Body of pancreas (tissue), 4 donors: ENCODE results near the gene PPHLN1. TPM values are rescaled to one million over a fixed set of nuclear protein-coding genes. Genes with fewer than 3 reads are reported as not detected.

ENCODE experiments used
- ATAC-seq: fragments of 150-250 bp; one replicate; pipeline ENCODE4 v1.9.1; 2016
- DNase-seq, 4 donors: peaks; one replicate each; pipeline ENCODE4 v3.0.0-alpha.2; 2019
- H3K27ac ChIP-seq, 4 donors: fragments of 200-600 bp; sonication (generic); 1 replicate in 3 of 4; 2 replicates in 1 of 4; pipeline versions ENCODE4 v1.5.1 to v1.6.1; 2016 to 2019; ENCODE audit warnings: mild to moderate bottlenecking in 1 of 4, mixed read lengths in 1 of 4, moderate library complexity in 1 of 4
- H3K27me3 ChIP-seq, 2 donors: fragments of 200-600 bp; sonication (generic); one replicate each; pipeline ENCODE4 v1.6.0; 2016; ENCODE audit warnings: mild to moderate bottlenecking in 1 of 2
- H3K36me3 ChIP-seq, 2 donors: fragments of 200-600 bp; sonication (generic); replicated peaks in 1 of 2; 2 replicates each; pipeline ENCODE4 v1.5.1; 2016; ENCODE audit warnings: low read depth in 2 of 2; ENCODE audit not compliant: insufficient read depth in 1 of 2
- H3K4me1 ChIP-seq: fragments of 200-600 bp; sonication (generic); one replicate; pipeline ENCODE4 v1.6.0; 2016
- H3K4me3 ChIP-seq, 2 donors: fragments of 200-600 bp; sonication (generic); 1 replicate in 1 of 2; 2 replicates in 1 of 2; pipeline ENCODE4 v1.5.1; 2016 to 2019
- H3K9me3 ChIP-seq, 3 donors: fragments of 200-600 bp; sonication (generic); 1 replicate in 2 of 3; 2 replicates in 1 of 3; pipeline ENCODE4 v1.5.1; 2016
- CTCF ChIP-seq, 7 experiments: fragments of 450-650 bp in 4 of 7; fragments of 200-600 bp in 3 of 7; sonication (generic) in 3 of 7; IDR thresholded peaks; one replicate each; pipeline ENCODE4 v1.5.1; 2016 to 2019; ENCODE audit warnings: antibody characterized with exemption in 7 of 7
- POLR2A ChIP-seq, 3 donors: fragments of 450-650 bp; IDR thresholded peaks; one replicate each; pipeline ENCODE4 v1.6.1; 2016; ENCODE audit warnings: antibody characterized with exemption in 3 of 3, mild to moderate bottlenecking in 2 of 3
- WGBS, 2 donors: methylation state at CpG; one replicate each; pipeline ENCODE4 v1.1.5; 2017; 5-methylcytosine and 5-hydroxymethylcytosine counted together
- intact Hi-C: fragments of 100-400 bp; cut with DNase I; formaldehyde crosslinking; loops from one replicate; pipeline ENCODE4 v1.15.1; 2023
- total RNA-seq, 2 donors: library from RNA; depleted of rRNA; stranded (reverse); fragments of >200 nt; gene quantifications; one replicate each; pipeline ENCODE4 v1.1.0, GENCODE V29; 2016

Gene PPHLN1
- total RNA-seq, 2 donors from 2014 or later: 20.8 to 30.1 TPM

- DNase-seq (no peak), ATAC-seq (no peak)
- Histone ChIP-seq H3K27ac (no peak overlapping the region), H3K9me3 (no peaks in the 10 kb centered on the region), H3K4me3 (no peak overlapping the region), H3K27me3 (no peaks in the 10 kb centered on the region), H3K36me3 (no peaks in the 10 kb centered on the region), H3K4me1 (no peaks in the 10 kb centered on the region)
- intact Hi-C loops: no loop called here
- TF ChIP-seq CTCF (IDR thresholded peaks at IDR 0.05) (no peak), POLR2A (IDR thresholded peaks at IDR 0.05) (no peak)
- WGBS, 2 donors: 89 to 92% methylated on average over 4 of the region's 4 CpGs
These were observed 27.1 kb upstream of the PPHLN1 start for GRCh38 chr12:42298887-42299286.

- Histone ChIP-seq H3K27me3 (no peaks in the 10 kb centered on the region), H3K27ac (no peak overlapping the region), H3K9me3 (no peaks in the 10 kb centered on the region), H3K4me3 (no peak overlapping the region), H3K4me1 (no peaks in the 10 kb centered on the region), H3K36me3 (no peaks in the 10 kb centered on the region)
- intact Hi-C loops: no loop called here
- TF ChIP-seq CTCF (IDR thresholded peaks at IDR 0.05) (no peak), POLR2A (IDR thresholded peaks at IDR 0.05) (no peak)
- no peak for DNase-seq
- no peak for ATAC-seq
- WGBS, 2 donors: 79% methylated on average over 8 of the region's 8 CpGs
These were observed 26.3 kb upstream of the PPHLN1 start for GRCh38 chr12:42299392-42300308.

GRCh38 chr12:42306297-42306696, 19.7 kb upstream of the PPHLN1 start:
- H3K27ac ChIP-seq: no peak overlapping the region
- H3K27me3 ChIP-seq: no peaks in the 10 kb centered on the region
- intact Hi-C loops: no loop called here
- DNase-seq (no peak), ATAC-seq (no peak)
- H3K4me1 ChIP-seq: no peaks in the 10 kb centered on the region
- 93 to 94% methylated on average over 3 of the region's 3 CpGs for WGBS, 2 donors
- no peak for TF ChIP-seq POLR2A (IDR thresholded peaks at IDR 0.05)
- TF ChIP-seq CTCF (IDR thresholded peaks at IDR 0.05): no peak
- no peak overlapping the region for H3K4me3 ChIP-seq
- no peaks in the 10 kb centered on the region for H3K9me3 ChIP-seq
- no peaks in the 10 kb centered on the region for H3K36me3 ChIP-seq

- 89 to 90% methylated on average over 2 of the region's 2 CpGs for WGBS, 2 donors
- peaks cover 0 to 3% of the 10 kb centered on the region in 2 donors for H3K36me3 ChIP-seq
- no peaks in the 10 kb centered on the region for H3K27me3 ChIP-seq
- intact Hi-C loops: no loop called here
- TF ChIP-seq POLR2A (IDR thresholded peaks at IDR 0.05) (no peak), CTCF (IDR thresholded peaks at IDR 0.05) (no peak)
- H3K27ac ChIP-seq: no peak overlapping the region
- ATAC-seq (no peak), DNase-seq (no peak)
- H3K4me3 ChIP-seq: no peak overlapping the region
- no peaks in the 10 kb centered on the region for H3K9me3 ChIP-seq
- no peaks in the 10 kb centered on the region for H3K4me1 ChIP-seq
These were observed 17.6 kb upstream of the PPHLN1 start for GRCh38 chr12:42308390-42308789.

GRCh38 chr12:42309996-42310395, 16.0 kb upstream of the PPHLN1 start:
- TF ChIP-seq CTCF (IDR thresholded peaks at IDR 0.05) (no peak), POLR2A (IDR thresholded peaks at IDR 0.05) (no peak)
- Histone ChIP-seq H3K9me3 (no peaks in the 10 kb centered on the region), H3K27me3 (no peaks in the 10 kb centered on the region), H3K36me3 (peaks cover 0 to 3% of the 10 kb centered on the region in 2 donors), H3K4me3 (no peak overlapping the region), H3K27ac (no peak overlapping the region), H3K4me1 (no peaks in the 10 kb centered on the region)
- no peak for DNase-seq
- WGBS, 2 donors: 76 to 81% methylated on average over 6 of the region's 6 CpGs
- intact Hi-C loops: no loop called here
- no peak for ATAC-seq
